Neural progenitor cell (in vitro differentiated cells): ENCODE data around the gene CACNG5. TPM values are rescaled to one million over a fixed set of nuclear protein-coding genes. Genes with fewer than 3 reads are reported as not detected.

ENCODE experiments used
- DNase-seq: peaks from one replicate; pipeline ENCODE4 v3.0.0-alpha.2; 2016; ENCODE audit warnings: low spot score
- H2AFZ ChIP-seq: fragments of 200-600 bp; sonication (generic); replicated peaks from 2 replicates; pipeline ENCODE4 v1.6.1; 2016; ENCODE audit warnings: antibody characterized with exemption
- H3F3A ChIP-seq: fragments of 200-600 bp; sonication (generic); 2 replicates; pipeline ENCODE4 v1.6.1; 2016; ENCODE audit warnings: antibody characterized with exemption, low read depth
- H3K27ac ChIP-seq: fragments of 200-600 bp; sonication (generic); 2 replicates; pipeline ENCODE4 v1.5.1; 2016; ENCODE audit warnings: mild to moderate bottlenecking
- H3K27me3 ChIP-seq: fragments of 200-600 bp; sonication (generic); 2 replicates; pipeline ENCODE4 v1.6.1; 2016; ENCODE audit warnings: mild to moderate bottlenecking, moderate library complexity
- H3K36me3 ChIP-seq: fragments of 200-600 bp; sonication (generic); 2 replicates; pipeline ENCODE4 v1.5.1; 2016
- H3K4me1 ChIP-seq: fragments of 200-600 bp; sonication (generic); 2 replicates; pipeline ENCODE4 v1.6.1; 2016; ENCODE audit warnings: mixed run types
- H3K4me2 ChIP-seq: fragments of 200-600 bp; sonication (generic); 2 replicates; pipeline ENCODE4 v1.6.1; 2016
- H3K4me3 ChIP-seq: fragments of 200-600 bp; sonication (generic); 2 replicates; pipeline ENCODE4 v1.5.1; 2016
- H3K79me2 ChIP-seq: fragments of 200-600 bp; sonication (generic); 2 replicates; pipeline ENCODE4 v1.6.1; 2016; ENCODE audit warnings: low read depth
- H3K9ac ChIP-seq: fragments of 200-600 bp; sonication (generic); 2 replicates; pipeline ENCODE4 v1.6.1; 2016
- H3K9me3 ChIP-seq: fragments of 200-600 bp; sonication (generic); 2 replicates; pipeline ENCODE4 v1.5.1; 2016; ENCODE audit warnings: low read depth
- H4K20me1 ChIP-seq: fragments of 200-600 bp; sonication (generic); 2 replicates; pipeline ENCODE4 v1.6.1; 2016; ENCODE audit warnings: low read depth
- H3K27ac Mint-ChIP-seq: 3 replicates; pipeline ENCODE4 v1.8.0; 2021; ENCODE audit warnings: mixed read lengths
- H3K27me3 Mint-ChIP-seq: 2 replicates; pipeline ENCODE4 v1.8.0; 2022; ENCODE audit warnings: low read depth, mild to moderate bottlenecking, inconsistent platforms, moderate library complexity, mixed read lengths; ENCODE audit not compliant: insufficient read depth
- H3K36me3 Mint-ChIP-seq: 3 replicates; pipeline ENCODE4 v1.8.0; 2021; ENCODE audit warnings: mixed read lengths
- H3K4me1 Mint-ChIP-seq: 3 replicates; pipeline ENCODE4 v1.8.0; 2021; ENCODE audit warnings: mixed read lengths
- H3K4me3 Mint-ChIP-seq: 3 replicates; pipeline ENCODE4 v1.8.0; 2021; ENCODE audit warnings: mild to moderate bottlenecking, moderate library complexity, mixed read lengths
- H3K9me3 Mint-ChIP-seq: 3 replicates; pipeline ENCODE4 v1.8.0; 2020; ENCODE audit warnings: mixed read lengths
- EZH2 ChIP-seq: fragments of 200-600 bp; sonication (generic); IDR thresholded peaks from 2 replicates; pipeline ENCODE4 v1.6.1; 2017; ENCODE audit warnings: antibody characterized with exemption, mild to moderate bottlenecking, moderate library complexity
- EZH2phosphoT487 ChIP-seq: fragments of 200-600 bp; sonication (generic); IDR thresholded peaks from 2 replicates; pipeline ENCODE4 v1.6.1; 2017; ENCODE audit warnings: antibody characterized with exemption
- total RNA-seq: library from RNA; depleted of rRNA; stranded (reverse); fragments of >200 nt; gene quantifications from 2 replicates; pipeline ENCODE4 v1.2.3, GENCODE V29; 2015; ENCODE audit warnings: low replicate concordance
- TF ChIP-seq, protein P1 (sequence below): fragments of 200-600 bp; sonication (generic); IDR thresholded peaks from 2 replicates; pipeline ENCODE4 v1.5.1; 2017; ENCODE audit warnings: antibody characterized with exemption, mild to moderate bottlenecking

Gene CACNG5
- total RNA-seq, 1 donor from 2014 or later: not detected

- Histone ChIP-seq H3F3A (no peaks in the 10 kb centered on the region), H4K20me1 (no peaks in the 10 kb centered on the region), H3K4me2 (no peak overlapping the region), H3K4me3 (no peak overlapping the region), H3K9me3 (no peaks in the 10 kb centered on the region), H3K27me3 (peaks cover 2% of the 10 kb centered on the region), H3K27ac (no peak overlapping the region), H3K9ac (no peak overlapping the region), H3K4me1 (no peaks in the 10 kb centered on the region), H3K36me3 (no peaks in the 10 kb centered on the region), H3K79me2 (no peaks in the 10 kb centered on the region), H2AFZ (no peak overlapping the region)
- no peaks in the 10 kb centered on the region for H3K36me3 Mint-ChIP-seq
- peaks cover 5% of the 10 kb centered on the region for H3K27me3 Mint-ChIP-seq
- TF ChIP-seq, protein P1, sequence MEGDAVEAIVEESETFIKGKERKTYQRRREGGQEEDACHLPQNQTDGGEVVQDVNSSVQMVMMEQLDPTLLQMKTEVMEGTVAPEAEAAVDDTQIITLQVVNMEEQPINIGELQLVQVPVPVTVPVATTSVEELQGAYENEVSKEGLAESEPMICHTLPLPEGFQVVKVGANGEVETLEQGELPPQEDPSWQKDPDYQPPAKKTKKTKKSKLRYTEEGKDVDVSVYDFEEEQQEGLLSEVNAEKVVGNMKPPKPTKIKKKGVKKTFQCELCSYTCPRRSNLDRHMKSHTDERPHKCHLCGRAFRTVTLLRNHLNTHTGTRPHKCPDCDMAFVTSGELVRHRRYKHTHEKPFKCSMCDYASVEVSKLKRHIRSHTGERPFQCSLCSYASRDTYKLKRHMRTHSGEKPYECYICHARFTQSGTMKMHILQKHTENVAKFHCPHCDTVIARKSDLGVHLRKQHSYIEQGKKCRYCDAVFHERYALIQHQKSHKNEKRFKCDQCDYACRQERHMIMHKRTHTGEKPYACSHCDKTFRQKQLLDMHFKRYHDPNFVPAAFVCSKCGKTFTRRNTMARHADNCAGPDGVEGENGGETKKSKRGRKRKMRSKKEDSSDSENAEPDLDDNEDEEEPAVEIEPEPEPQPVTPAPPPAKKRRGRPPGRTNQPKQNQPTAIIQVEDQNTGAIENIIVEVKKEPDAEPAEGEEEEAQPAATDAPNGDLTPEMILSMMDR: no peak
- TF ChIP-seq EZH2phosphoT487: no peak
- no peak overlapping the region for H3K27ac Mint-ChIP-seq
- H3K4me1 Mint-ChIP-seq: peaks cover 5% of the 10 kb centered on the region
- no peak for DNase-seq
- no peak overlapping the region for H3K4me3 Mint-ChIP-seq
- peaks cover 10% of the 10 kb centered on the region for H3K9me3 Mint-ChIP-seq
These were observed 7.6 kb downstream of the CACNG5 start for GRCh38 chr17:66842505-66842904.

DNA sequence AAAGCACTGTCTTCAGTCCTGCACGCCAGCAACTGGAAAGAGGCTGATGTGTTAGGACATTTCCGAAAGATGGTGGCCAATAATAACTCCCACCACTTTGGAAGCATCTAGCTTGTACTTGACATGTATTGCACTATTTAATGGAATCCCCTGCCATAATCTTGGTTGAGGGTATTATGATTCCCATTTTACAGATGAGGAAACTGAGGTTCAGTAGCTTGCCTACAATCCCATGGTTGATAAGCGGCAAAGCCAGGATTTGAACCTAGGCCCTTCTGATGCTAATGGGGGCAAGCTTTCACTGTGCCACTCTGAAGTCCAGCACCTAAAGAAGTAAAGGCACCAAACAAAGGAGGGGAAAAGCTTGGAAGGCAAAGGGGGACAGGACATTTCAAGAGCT lies 8.0 kb downstream of the CACNG5 start:
- H3K9ac ChIP-seq: no peak overlapping the region
- no peak overlapping the region for H3K27ac Mint-ChIP-seq
- H3K36me3 ChIP-seq: no peaks in the 10 kb centered on the region
- no peaks in the 10 kb centered on the region for H3K9me3 ChIP-seq
- H3K36me3 Mint-ChIP-seq: no peaks in the 10 kb centered on the region
- peaks cover 3% of the 10 kb centered on the region for H3K4me1 Mint-ChIP-seq
- H3K4me1 ChIP-seq: no peaks in the 10 kb centered on the region
- no peak overlapping the region for H3K4me3 ChIP-seq
- no peak overlapping the region for H2AFZ ChIP-seq
- no peak overlapping the region for H3K27ac ChIP-seq
- no peaks in the 10 kb centered on the region for H3K79me2 ChIP-seq
- H3K4me2 ChIP-seq: no peak overlapping the region
- H3K9me3 Mint-ChIP-seq: peaks cover 11% of the 10 kb centered on the region
- TF ChIP-seq EZH2 (no peak), EZH2phosphoT487 (no peak)
- TF ChIP-seq, protein P1: no peak
- no peak overlapping the region for H3K4me3 Mint-ChIP-seq
- no peaks in the 10 kb centered on the region for H3K27me3 ChIP-seq
- no peak for DNase-seq
- no peaks in the 10 kb centered on the region for H3F3A ChIP-seq
- H4K20me1 ChIP-seq: no peaks in the 10 kb centered on the region
- peaks cover 5% of the 10 kb centered on the region for H3K27me3 Mint-ChIP-seq

DNA sequence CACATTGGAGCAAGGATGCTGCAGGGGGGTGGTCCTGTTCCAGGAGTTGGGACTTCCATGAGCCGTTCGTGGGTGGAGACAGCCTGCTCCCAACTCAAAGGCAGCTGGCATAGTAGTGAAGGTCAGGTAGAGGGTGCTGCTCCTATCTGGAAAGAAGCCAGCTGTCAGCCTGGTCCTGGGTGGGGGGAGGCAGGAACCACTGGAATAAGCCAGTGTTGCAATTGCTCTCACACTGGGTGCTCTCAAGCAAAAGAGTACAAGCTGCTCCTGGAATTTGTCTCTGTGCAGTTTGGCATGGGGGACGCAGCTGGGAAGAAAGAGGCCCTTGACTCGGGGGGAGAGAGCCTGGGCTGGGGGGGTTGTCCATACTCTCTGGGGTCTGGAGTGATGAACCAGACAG lies 8.7 kb downstream of the CACNG5 start:
- Mint-ChIP-seq H3K9me3 (peaks cover 13% of the 10 kb centered on the region), H3K27me3 (peaks cover 6% of the 10 kb centered on the region), H3K27ac (no peak overlapping the region), H3K4me1 (peaks cover 3% of the 10 kb centered on the region), H3K4me3 (no peak overlapping the region), H3K36me3 (no peaks in the 10 kb centered on the region)
- Histone ChIP-seq H3K36me3 (no peaks in the 10 kb centered on the region), H3K4me1 (no peaks in the 10 kb centered on the region), H3K9me3 (no peaks in the 10 kb centered on the region), H3K9ac (no peak overlapping the region), H3F3A (no peaks in the 10 kb centered on the region), H3K27me3 (no peaks in the 10 kb centered on the region), H3K4me2 (no peak overlapping the region), H3K79me2 (no peaks in the 10 kb centered on the region), H3K27ac (no peak overlapping the region), H3K4me3 (no peak overlapping the region), H2AFZ (no peak overlapping the region), H4K20me1 (no peaks in the 10 kb centered on the region)
- DNase-seq: no peak
- TF ChIP-seq, protein P1: no peak
- TF ChIP-seq EZH2: no peak
- TF ChIP-seq EZH2phosphoT487: no peak

DNA sequence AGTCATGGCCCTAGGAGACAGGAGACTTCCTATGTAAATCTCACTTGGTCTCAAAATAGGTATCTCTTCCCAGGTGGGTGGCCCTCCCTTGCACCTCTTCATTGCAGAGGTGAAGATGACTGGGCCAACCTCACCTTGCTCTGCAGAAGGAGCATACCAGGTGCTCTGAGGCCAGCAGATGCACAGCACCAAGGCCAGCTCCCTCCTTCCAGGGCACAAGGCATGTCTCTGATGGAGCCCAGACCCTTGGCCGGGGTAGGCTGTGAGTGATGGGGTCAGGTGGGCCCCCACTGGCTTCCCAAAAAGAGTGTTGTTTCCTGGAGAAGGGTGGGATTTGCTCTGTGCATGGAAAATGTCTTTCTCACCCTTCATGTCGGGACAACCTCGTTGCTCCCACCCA lies 12.8 kb downstream of the CACNG5 start:
- Histone ChIP-seq H3K9me3 (no peaks in the 10 kb centered on the region), H2AFZ (no peak overlapping the region), H3K27me3 (no peaks in the 10 kb centered on the region), H3K36me3 (no peaks in the 10 kb centered on the region), H3K4me3 (no peak overlapping the region), H3K79me2 (no peaks in the 10 kb centered on the region), H3F3A (no peaks in the 10 kb centered on the region), H3K27ac (no peak overlapping the region), H4K20me1 (no peaks in the 10 kb centered on the region), H3K4me1 (no peaks in the 10 kb centered on the region), H3K9ac (no peak overlapping the region), H3K4me2 (no peak overlapping the region)
- Mint-ChIP-seq H3K27me3 (peaks cover 4% of the 10 kb centered on the region), H3K27ac (no peak overlapping the region), H3K9me3 (peaks cover 22% of the 10 kb centered on the region), H3K4me1 (no peaks in the 10 kb centered on the region), H3K36me3 (no peaks in the 10 kb centered on the region), H3K4me3 (no peak overlapping the region)
- no peak for DNase-seq
- TF ChIP-seq, protein P1: no peak
- no peak for TF ChIP-seq EZH2phosphoT487
- TF ChIP-seq EZH2: no peak
